HepG2 (cell line): ENCODE measurements around the gene HNRNPUL2. TPM values are rescaled to one million over a fixed set of nuclear protein-coding genes. Genes with fewer than 3 reads are reported as not detected.

Experiments
- DMAP1 ChIP-seq: IDR thresholded peaks from 2 replicates; pipeline ENCODE4 v1.6.1; 2016
- FOSL1 ChIP-seq: sonication (generic); formaldehyde crosslinking; IDR thresholded peaks from 2 replicates; pipeline ENCODE4 v1.9.0; 2021; ENCODE audit warnings: missing genetic modification reagents, borderline replicate concordance
- GMEB1 ChIP-seq: sonication (generic); formaldehyde crosslinking; IDR thresholded peaks from 2 replicates; pipeline ENCODE4 v1.5.1; 2020; ENCODE audit warnings: missing genetic modification reagents, mild to moderate bottlenecking, borderline replicate concordance
- KLF9 ChIP-seq: IDR thresholded peaks from 2 replicates; pipeline ENCODE4 v1.6.1; 2016; ENCODE audit warnings: low read depth
- MEF2D ChIP-seq: sonication (generic); formaldehyde crosslinking; IDR thresholded peaks from 2 replicates; pipeline ENCODE4 v1.5.1; 2020; ENCODE audit warnings: mild to moderate bottlenecking, missing genetic modification reagents
- NFYC ChIP-seq: IDR thresholded peaks from 2 replicates; pipeline ENCODE4 v1.6.1; 2016; ENCODE audit warnings: missing genetic modification reagents, missing compliant biosample characterization
- POLR2A ChIP-seq, 2 experiments: IDR thresholded peaks; 2 replicates each; pipeline ENCODE4 v1.6.1; 2011; ENCODE audit warnings: low read depth in 2 of 2, low read length in 2 of 2, mild to moderate bottlenecking in 1 of 2, moderate library complexity in 1 of 2; ENCODE audit not compliant: insufficient read depth in 1 of 2
- SALL1 ChIP-seq: sonication (generic); formaldehyde crosslinking; IDR thresholded peaks from 2 replicates; pipeline ENCODE4 v1.8.0; 2022; ENCODE audit warnings: mild to moderate bottlenecking, missing genetic modification reagents
- TBX3 ChIP-seq: fragments of 450-650 bp; IDR thresholded peaks from 2 replicates; pipeline ENCODE4 v1.6.1; 2017; ENCODE audit warnings: antibody characterized with exemption, mild to moderate bottlenecking, inconsistent platforms, borderline replicate concordance
- ZNF253 ChIP-seq: sonication (generic); formaldehyde crosslinking; IDR thresholded peaks from 2 replicates; pipeline ENCODE4 v1.8.0; 2022; ENCODE audit warnings: mild to moderate bottlenecking, missing genetic modification reagents, borderline replicate concordance
- ZNF530 ChIP-seq: sonication (generic); formaldehyde crosslinking; IDR thresholded peaks from 2 replicates; pipeline ENCODE4 v1.5.0; 2020; ENCODE audit warnings: low read depth, mild to moderate bottlenecking, missing genetic modification reagents
- polyA plus RNA-seq, 8 experiments: library from polyadenylated mRNA; depleted of rRNA in 3 of 8; stranded (reverse) in 7 of 8; unstranded in 1 of 8; fragments of >200 nt; fragmentation: Illumina TruSeq in 4 of 8; extraction: Trizol in 4 of 8; gene quantifications; 2 replicates each; pipeline versions ENCODE4 v1.2.1 to v1.2.3, GENCODE V29; 2011 to 2016; ENCODE audit warnings: low read depth in 4 of 8, missing spikeins in 1 of 8, mixed read lengths in 1 of 8; ENCODE audit not compliant: insufficient read depth in 1 of 8
- total RNA-seq, 5 experiments: library from RNA; depleted of rRNA; stranded (reverse); fragments of >200 nt; fragmentation: Illumina TruSeq; extraction: Trizol; gene quantifications; 2 replicates each; pipeline ENCODE4 v1.2.3, GENCODE V29; 2016; ENCODE audit warnings: low read depth in 1 of 5
- TF ChIP-seq, protein P1 (sequence below): sonication (generic); formaldehyde crosslinking; IDR thresholded peaks from 2 replicates; pipeline ENCODE4 v1.5.1; 2020; ENCODE audit warnings: mild to moderate bottlenecking, missing genetic modification reagents, moderate library complexity
- TF ChIP-seq, protein P2 (sequence below): sonication (generic); formaldehyde crosslinking; IDR thresholded peaks from 2 replicates; pipeline ENCODE4 v1.4.0; 2020; ENCODE audit warnings: missing genetic modification reagents
- TF ChIP-seq, protein P3 (sequence below): sonication (generic); formaldehyde crosslinking; IDR thresholded peaks from 2 replicates; pipeline ENCODE4 v1.5.1; 2020; ENCODE audit warnings: mild to moderate bottlenecking, moderate library complexity, missing genetic modification reagents
- TF ChIP-seq, protein P4 (sequence below): sonication (generic); formaldehyde crosslinking; IDR thresholded peaks from 2 replicates; pipeline ENCODE4 v1.8.0; 2022; ENCODE audit warnings: missing genetic modification reagents, mild to moderate bottlenecking, inconsistent platforms, borderline replicate concordance

The HNRNPUL2 gene
- total and polyA plus RNA-seq, 2 of the 13 experiments (the other 11 are each of a cell fraction or from before 2014, with no cell fraction given), result 8.4 to 9.6 TPM

DNA sequence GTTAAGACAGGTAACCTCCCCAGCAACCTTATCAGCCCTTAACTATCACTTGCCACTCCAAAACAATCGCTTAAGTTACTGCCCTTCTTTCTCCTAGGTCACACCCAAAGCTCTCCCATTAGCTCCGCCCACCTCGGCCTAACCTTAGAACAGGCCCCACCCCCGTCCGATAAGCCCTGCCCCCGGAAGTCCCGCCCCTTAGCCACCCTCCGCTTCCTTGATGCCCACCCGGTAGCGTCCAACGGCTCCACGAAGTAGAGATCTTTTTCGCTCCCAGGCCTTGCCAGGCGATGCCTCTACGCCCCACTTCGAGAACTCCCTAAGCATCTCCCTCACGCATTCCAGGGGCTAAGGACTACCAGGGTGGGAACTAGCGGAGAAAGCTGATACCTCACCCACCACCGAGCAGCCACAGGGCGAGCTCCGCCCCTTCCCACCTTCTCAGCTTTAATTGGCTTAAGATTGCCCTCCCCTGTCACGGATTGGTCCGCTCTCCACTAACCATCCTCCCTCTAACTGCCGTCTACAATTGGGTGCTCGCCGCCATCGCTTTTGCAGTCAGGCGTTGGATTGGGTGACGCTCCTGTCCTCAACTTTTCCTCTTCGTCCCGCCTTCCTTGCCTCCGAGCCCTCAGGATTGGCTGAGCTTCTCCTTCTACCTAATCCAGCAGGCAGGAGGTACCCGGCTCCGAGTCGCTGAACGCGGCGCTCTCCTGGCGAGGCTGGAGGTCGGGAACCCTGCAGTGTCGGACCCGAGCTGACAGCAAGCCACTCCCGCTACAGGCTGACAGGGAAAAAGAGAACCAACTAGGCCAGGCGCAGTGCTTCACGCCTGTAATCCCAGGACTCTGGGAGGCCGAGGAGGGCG, 26.7 kb upstream of the HNRNPUL2 start, which contains the start of gene ZBTB3 (continued):
- TF ChIP-seq, protein P1, sequence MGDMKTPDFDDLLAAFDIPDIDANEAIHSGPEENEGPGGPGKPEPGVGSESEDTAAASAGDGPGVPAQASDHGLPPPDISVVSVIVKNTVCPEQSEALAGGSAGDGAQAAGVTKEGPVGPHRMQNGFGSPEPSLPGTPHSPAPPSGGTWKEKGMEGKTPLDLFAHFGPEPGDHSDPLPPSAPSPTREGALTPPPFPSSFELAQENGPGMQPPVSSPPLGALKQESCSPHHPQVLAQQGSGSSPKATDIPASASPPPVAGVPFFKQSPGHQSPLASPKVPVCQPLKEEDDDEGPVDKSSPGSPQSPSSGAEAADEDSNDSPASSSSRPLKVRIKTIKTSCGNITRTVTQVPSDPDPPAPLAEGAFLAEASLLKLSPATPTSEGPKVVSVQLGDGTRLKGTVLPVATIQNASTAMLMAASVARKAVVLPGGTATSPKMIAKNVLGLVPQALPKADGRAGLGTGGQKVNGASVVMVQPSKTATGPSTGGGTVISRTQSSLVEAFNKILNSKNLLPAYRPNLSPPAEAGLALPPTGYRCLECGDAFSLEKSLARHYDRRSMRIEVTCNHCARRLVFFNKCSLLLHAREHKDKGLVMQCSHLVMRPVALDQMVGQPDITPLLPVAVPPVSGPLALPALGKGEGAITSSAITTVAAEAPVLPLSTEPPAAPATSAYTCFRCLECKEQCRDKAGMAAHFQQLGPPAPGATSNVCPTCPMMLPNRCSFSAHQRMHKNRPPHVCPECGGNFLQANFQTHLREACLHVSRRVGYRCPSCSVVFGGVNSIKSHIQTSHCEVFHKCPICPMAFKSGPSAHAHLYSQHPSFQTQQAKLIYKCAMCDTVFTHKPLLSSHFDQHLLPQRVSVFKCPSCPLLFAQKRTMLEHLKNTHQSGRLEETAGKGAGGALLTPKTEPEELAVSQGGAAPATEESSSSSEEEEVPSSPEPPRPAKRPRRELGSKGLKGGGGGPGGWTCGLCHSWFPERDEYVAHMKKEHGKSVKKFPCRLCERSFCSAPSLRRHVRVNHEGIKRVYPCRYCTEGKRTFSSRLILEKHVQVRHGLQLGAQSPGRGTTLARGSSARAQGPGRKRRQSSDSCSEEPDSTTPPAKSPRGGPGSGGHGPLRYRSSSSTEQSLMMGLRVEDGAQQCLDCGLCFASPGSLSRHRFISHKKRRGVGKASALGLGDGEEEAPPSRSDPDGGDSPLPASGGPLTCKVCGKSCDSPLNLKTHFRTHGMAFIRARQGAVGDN, result peak; percentile 87
- TF ChIP-seq FOSL1 (CRISPR knock-in tag) (no peak), SALL1 (CRISPR knock-in tag) (peak; percentile 78), DMAP1 (CRISPR knock-in tag) (peak; percentile 82), MEF2D (peak; percentile 53; the same call in 1 of the 2 replicates), TBX3 (peak; percentile 31; the same call in 1 of the 2 replicates), GMEB1 (CRISPR knock-in tag) (0 out of 2 replicates have a peak, but pooled peaks have one; percentile 25), KLF9 (CRISPR knock-in tag) (0 out of 2 replicates have a peak, but pooled peaks have one; percentile 27), NFYC (CRISPR knock-in tag) (peak; percentile 98), ZNF253 (CRISPR knock-in tag) (no peak), POLR2A (IDR thresholded peaks at IDR 0.05; ENCODE audit: insufficient read depth in 1 of 2, low read depth in 2 of 2, low read length in 2 of 2) (peak; percentile 83 to 88), ZNF530 (no peak)
- TF ChIP-seq, protein P2, sequence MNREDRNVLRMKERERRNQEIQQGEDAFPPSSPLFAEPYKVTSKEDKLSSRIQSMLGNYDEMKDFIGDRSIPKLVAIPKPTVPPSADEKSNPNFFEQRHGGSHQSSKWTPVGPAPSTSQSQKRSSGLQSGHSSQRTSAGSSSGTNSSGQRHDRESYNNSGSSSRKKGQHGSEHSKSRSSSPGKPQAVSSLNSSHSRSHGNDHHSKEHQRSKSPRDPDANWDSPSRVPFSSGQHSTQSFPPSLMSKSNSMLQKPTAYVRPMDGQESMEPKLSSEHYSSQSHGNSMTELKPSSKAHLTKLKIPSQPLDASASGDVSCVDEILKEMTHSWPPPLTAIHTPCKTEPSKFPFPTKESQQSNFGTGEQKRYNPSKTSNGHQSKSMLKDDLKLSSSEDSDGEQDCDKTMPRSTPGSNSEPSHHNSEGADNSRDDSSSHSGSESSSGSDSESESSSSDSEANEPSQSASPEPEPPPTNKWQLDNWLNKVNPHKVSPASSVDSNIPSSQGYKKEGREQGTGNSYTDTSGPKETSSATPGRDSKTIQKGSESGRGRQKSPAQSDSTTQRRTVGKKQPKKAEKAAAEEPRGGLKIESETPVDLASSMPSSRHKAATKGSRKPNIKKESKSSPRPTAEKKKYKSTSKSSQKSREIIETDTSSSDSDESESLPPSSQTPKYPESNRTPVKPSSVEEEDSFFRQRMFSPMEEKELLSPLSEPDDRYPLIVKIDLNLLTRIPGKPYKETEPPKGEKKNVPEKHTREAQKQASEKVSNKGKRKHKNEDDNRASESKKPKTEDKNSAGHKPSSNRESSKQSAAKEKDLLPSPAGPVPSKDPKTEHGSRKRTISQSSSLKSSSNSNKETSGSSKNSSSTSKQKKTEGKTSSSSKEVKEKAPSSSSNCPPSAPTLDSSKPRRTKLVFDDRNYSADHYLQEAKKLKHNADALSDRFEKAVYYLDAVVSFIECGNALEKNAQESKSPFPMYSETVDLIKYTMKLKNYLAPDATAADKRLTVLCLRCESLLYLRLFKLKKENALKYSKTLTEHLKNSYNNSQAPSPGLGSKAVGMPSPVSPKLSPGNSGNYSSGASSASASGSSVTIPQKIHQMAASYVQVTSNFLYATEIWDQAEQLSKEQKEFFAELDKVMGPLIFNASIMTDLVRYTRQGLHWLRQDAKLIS, result no peak
- TF ChIP-seq, protein P3, sequence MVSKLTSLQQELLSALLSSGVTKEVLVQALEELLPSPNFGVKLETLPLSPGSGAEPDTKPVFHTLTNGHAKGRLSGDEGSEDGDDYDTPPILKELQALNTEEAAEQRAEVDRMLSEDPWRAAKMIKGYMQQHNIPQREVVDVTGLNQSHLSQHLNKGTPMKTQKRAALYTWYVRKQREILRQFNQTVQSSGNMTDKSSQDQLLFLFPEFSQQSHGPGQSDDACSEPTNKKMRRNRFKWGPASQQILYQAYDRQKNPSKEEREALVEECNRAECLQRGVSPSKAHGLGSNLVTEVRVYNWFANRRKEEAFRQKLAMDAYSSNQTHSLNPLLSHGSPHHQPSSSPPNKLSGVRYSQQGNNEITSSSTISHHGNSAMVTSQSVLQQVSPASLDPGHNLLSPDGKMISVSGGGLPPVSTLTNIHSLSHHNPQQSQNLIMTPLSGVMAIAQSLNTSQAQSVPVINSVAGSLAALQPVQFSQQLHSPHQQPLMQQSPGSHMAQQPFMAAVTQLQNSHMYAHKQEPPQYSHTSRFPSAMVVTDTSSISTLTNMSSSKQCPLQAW (CRISPR knock-in tag), result peak; percentile 49
- TF ChIP-seq, protein P4, sequence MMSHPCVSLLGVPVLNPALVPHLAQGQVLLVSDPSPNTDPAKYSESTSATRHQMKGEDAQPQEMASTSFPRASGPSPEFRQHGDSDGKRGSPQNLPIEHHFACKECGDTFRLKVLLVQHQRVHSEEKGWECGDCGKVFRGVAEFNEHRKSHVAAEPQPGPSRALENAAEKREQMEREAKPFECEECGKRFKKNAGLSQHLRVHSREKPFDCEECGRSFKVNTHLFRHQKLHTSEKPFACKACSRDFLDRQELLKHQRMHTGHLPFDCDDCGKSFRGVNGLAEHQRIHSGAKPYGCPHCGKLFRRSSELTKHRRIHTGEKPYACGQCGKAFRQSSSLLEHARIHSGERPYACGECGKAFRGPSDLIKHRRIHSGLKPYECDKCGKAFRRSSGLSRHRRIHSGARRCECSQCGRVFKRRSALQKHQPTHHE (CRISPR knock-in tag), result no peak
